Vagina (tissue), 2 donors: Measurements from ENCODE around the gene PKDCC.
"Not testable (repeated sequence)": the region's sequence is repeated elsewhere in the genome, so short reads cannot be mapped to it uniquely, and the experiment has no call there.

Source experiments
- CTCF ChIP-seq, 3 experiments: fragments of 450-650 bp in 2 of 3; fragments of 200-600 bp in 1 of 3; sonication (generic) in 1 of 3; IDR thresholded peaks; one replicate each; pipeline ENCODE4 v1.5.1; 2017 to 2019; ENCODE audit warnings: antibody characterized with exemption in 3 of 3, mild to moderate bottlenecking in 2 of 3, moderate library complexity in 2 of 3
- POLR2A ChIP-seq, 2 donors: fragments of 450-650 bp; IDR thresholded peaks; one replicate each; pipeline ENCODE4 v1.6.1; 2017; ENCODE audit warnings: antibody characterized with exemption in 2 of 2, mild to moderate bottlenecking in 2 of 2, moderate library complexity in 2 of 2
- POLR2AphosphoS5 ChIP-seq, 2 donors: sonication (generic); formaldehyde crosslinking; IDR thresholded peaks; one replicate each; pipeline ENCODE4 v1.9.0; 2017; ENCODE audit warnings: antibody characterized with exemption in 2 of 2, mild to moderate bottlenecking in 2 of 2, low read depth in 1 of 2; ENCODE audit not compliant: insufficient read depth in 1 of 2

- TF ChIP-seq CTCF (IDR thresholded peaks at IDR 0.05); POLR2A (IDR thresholded peaks at IDR 0.05); POLR2AphosphoS5 (IDR thresholded peaks at IDR 0.05; ENCODE audit: insufficient read depth in 1 of 2, low read depth in 1 of 2): not testable (repeated sequence)
Observed at GRCh38 chr2:42065753-42066152, 17.9 kb downstream of the PKDCC start.
